DMS114 treated with DMSO at 0.1 percent for 48 hours (cell line): Measurements from ENCODE around the gene IFNLR1.

Source experiments
- DNase-seq: peaks from one replicate; lab custom pipeline; 2025; ENCODE audit not compliant: unreplicated experiment; lab: John Stamatoyannopoulos, UW

IFNLR1 gene

GRCh38 chr1:24150234-24151174, 36.6 kb downstream of the IFNLR1 start:
- DNase-seq, result peak; percentile 54

GRCh38 chr1:24149866-24150233, 37.2 kb downstream of the IFNLR1 start:
- DNase-seq, result no peak

GRCh38 chr1:24147816-24148215, 39.3 kb downstream of the IFNLR1 start:
- DNase-seq, result no peak

GRCh38 chr1:24147194-24147593, 39.9 kb downstream of the IFNLR1 start:
- DNase-seq, result no peak

- DNase-seq, result no peak
Observed at GRCh38 chr1:24142546-24143534, 44.2 kb downstream of the IFNLR1 start, which contains the start of gene IL22RA1. TSS of gene IL22RA1 (minus strand) at chr1:24143140. CDS start at chr1:24143082, 58 bp downstream.

GRCh38 chr1:24141311-24141997, 45.6 kb downstream of the IFNLR1 start:
- no peak for DNase-seq

GRCh38 chr1:24140741-24141181, 46.3 kb downstream of the IFNLR1 start:
- DNase-seq, result no peak

- no peak for DNase-seq
Observed at GRCh38 chr1:24139841-24140425, 47.2 kb downstream of the IFNLR1 start.

GRCh38 chr1:24139222-24139489, 47.9 kb downstream of the IFNLR1 start:
- no peak for DNase-seq

- DNase-seq, result no peak
Observed at GRCh38 chr1:24138476-24139221, 48.4 kb downstream of the IFNLR1 start.

- DNase-seq, result no peak
Observed at GRCh38 chr1:24136956-24137539, 50.0 kb downstream of the IFNLR1 start.

- DNase-seq, result no peak
Observed at GRCh38 chr1:24134376-24134775, 52.7 kb downstream of the IFNLR1 start.

GRCh38 chr1:24133819-24134218, 53.3 kb downstream of the IFNLR1 start:
- no peak for DNase-seq

- DNase-seq, result no peak
Observed at GRCh38 chr1:24130385-24130784, 56.7 kb downstream of the IFNLR1 start.

GRCh38 chr1:24127801-24128363, 59.2 kb downstream of the IFNLR1 start:
- no peak for DNase-seq

GRCh38 chr1:24127134-24127800, 59.8 kb downstream of the IFNLR1 start:
- no peak for DNase-seq

GRCh38 chr1:24126672-24127023, 60.4 kb downstream of the IFNLR1 start:
- DNase-seq, result no peak

GRCh38 chr1:24126018-24126671, 60.9 kb downstream of the IFNLR1 start:
- no peak for DNase-seq
